Cerebellar cortex (tissue), 1 donor: ENCODE measurements around the gene SQOR.

Experiments
- DNase-seq: peaks from one replicate; pipeline ENCODE4 v3.0.0-alpha.2; 2015; ENCODE audit warnings: low spot score

Gene SQOR

GRCh38 chr15:45660231-45660979 lies 25.6 kb downstream of the SQOR start:
- DNase-seq: no peak

GRCh38 chr15:45662375-45662774 lies 27.5 kb downstream of the SQOR start:
- no peak for DNase-seq

GRCh38 chr15:45664451-45664850 lies 29.6 kb downstream of the SQOR start:
- DNase-seq: no peak

- no peak for DNase-seq
Measured at GRCh38 chr15:45665261-45665660, 30.4 kb downstream of the SQOR start.

GRCh38 chr15:45666119-45666875 lies 31.5 kb downstream of the SQOR start:
- DNase-seq: no peak

- no peak for DNase-seq
Measured at GRCh38 chr15:45667002-45667401, 32.2 kb downstream of the SQOR start.

- no peak for DNase-seq
Measured at GRCh38 chr15:45668386-45668785, 33.6 kb downstream of the SQOR start.

GRCh38 chr15:45669422-45669821 lies 34.6 kb downstream of the SQOR start:
- DNase-seq: no peak

- no peak for DNase-seq
Measured at GRCh38 chr15:45670091-45670490, 35.3 kb downstream of the SQOR start.

GRCh38 chr15:45670511-45670910 lies 35.7 kb downstream of the SQOR start:
- DNase-seq: no peak

GRCh38 chr15:45674677-45675076 lies 39.8 kb downstream of the SQOR start:
- DNase-seq: no peak

GRCh38 chr15:45677797-45678196 lies 43.0 kb downstream of the SQOR start:
- no peak for DNase-seq

GRCh38 chr15:45678459-45679178 lies 43.8 kb downstream of the SQOR start:
- DNase-seq: no peak

- DNase-seq: no peak
Measured at GRCh38 chr15:45684533-45684932, 49.7 kb downstream of the SQOR start.

- no peak for DNase-seq
Measured at GRCh38 chr15:45689616-45690015, 54.8 kb downstream of the SQOR start.

GRCh38 chr15:45690581-45691260 lies 55.9 kb downstream of the SQOR start:
- no peak for DNase-seq

- DNase-seq: no peak
Measured at GRCh38 chr15:45701108-45701507, 66.3 kb downstream of the SQOR start.

- no peak for DNase-seq
Measured at GRCh38 chr15:45702041-45702440, 67.2 kb downstream of the SQOR start.

- no peak for DNase-seq
Measured at GRCh38 chr15:45703670-45704328, 69.0 kb downstream of the SQOR start.

- peak; percentile 28 for DNase-seq
Measured at GRCh38 chr15:45704329-45705249, 69.8 kb downstream of the SQOR start.
